Tibial nerve (tissue), 4 donors: ENCODE results near the gene OSBPL9. TPM values are rescaled to one million over a fixed set of nuclear protein-coding genes. Genes with fewer than 3 reads are reported as not detected.
"Not testable (repeated sequence)": the region's sequence is repeated elsewhere in the genome, so short reads cannot be mapped to it uniquely, and the experiment has no call there.

Experiments used
- DNase-seq, 2 donors: peaks; one replicate each; pipeline ENCODE4 v3.0.0-alpha.2; 2019; ENCODE audit warnings: low spot score in 2 of 2
- H3K27ac ChIP-seq, 4 donors: fragments of 200-600 bp; sonication (generic) in 3 of 4; one replicate each; pipeline ENCODE4 v1.5.1; 2017 to 2019; ENCODE audit warnings: mild to moderate bottlenecking in 1 of 4
- H3K27me3 ChIP-seq, 2 donors: fragments of 200-600 bp; sonication (generic) in 1 of 2; one replicate each; pipeline versions ENCODE4 v1.5.1 to v1.6.0; 2017 to 2019
- H3K36me3 ChIP-seq, 3 donors: fragments of 200-600 bp; sonication (generic); one replicate each; pipeline ENCODE4 v1.5.1; 2018 to 2019
- H3K4me1 ChIP-seq, 4 donors: fragments of 200-600 bp; sonication (generic) in 3 of 4; one replicate each; pipeline ENCODE4 v1.5.1; 2017 to 2019
- H3K4me3 ChIP-seq, 4 donors: fragments of 200-600 bp; sonication (generic) in 3 of 4; one replicate each; pipeline ENCODE4 v1.5.1; 2017 to 2019; ENCODE audit warnings: mild to moderate bottlenecking in 1 of 4, moderate library complexity in 1 of 4
- H3K9me3 ChIP-seq, 4 donors: fragments of 200-600 bp; sonication (generic) in 3 of 4; one replicate each; pipeline ENCODE4 v1.5.1; 2017 to 2019
- EP300 ChIP-seq, 2 donors: sonication (generic); formaldehyde crosslinking; IDR thresholded peaks; one replicate each; pipeline ENCODE4 v1.6.1; 2017; ENCODE audit warnings: antibody characterized with exemption in 2 of 2, mild to moderate bottlenecking in 1 of 2
- POLR2A ChIP-seq, 2 donors: fragments of 450-650 bp; IDR thresholded peaks; one replicate each; pipeline ENCODE4 v1.6.1; 2017; ENCODE audit warnings: antibody characterized with exemption in 2 of 2, mild to moderate bottlenecking in 2 of 2, moderate library complexity in 2 of 2
- WGBS, 2 donors: methylation state at CpG; one replicate each; pipeline ENCODE4 v1.1.5; 2018; 5-methylcytosine and 5-hydroxymethylcytosine counted together
- total RNA-seq, 4 donors: library from RNA; depleted of rRNA; stranded (reverse); fragments of >200 nt; gene quantifications; one replicate each; pipeline ENCODE4 v1.1.0, GENCODE V29; 2016
- TF ChIP-seq, protein P1 (sequence below), 5 experiments: fragments of 200-600 bp in 3 of 5; fragments of 450-650 bp in 2 of 5; sonication (generic) in 3 of 5; IDR thresholded peaks; one replicate each; pipeline ENCODE4 v1.5.1; 2016 to 2019; ENCODE audit warnings: antibody characterized with exemption in 5 of 5, mild to moderate bottlenecking in 3 of 5, moderate library complexity in 2 of 5

OSBPL9 gene
- total RNA-seq, 4 donors from 2014 or later: 86.1 to 132 (median 96.9) TPM

GRCh38 chr1:51731998-51732397 lies 115.1 kb downstream of the OSBPL9 start:
- no peak overlapping the region for H3K27ac ChIP-seq
- no peaks in the 10 kb centered on the region for H3K36me3 ChIP-seq
- 82 to 85% methylated on average over 4 of the region's 4 CpGs for WGBS, 2 donors
- no peak overlapping the region for H3K4me3 ChIP-seq
- no peak for DNase-seq
- no peaks in the 10 kb centered on the region for H3K9me3 ChIP-seq
- no peaks in the 10 kb centered on the region for H3K27me3 ChIP-seq
- peaks cover 0 to 98% (median 24%) of the 10 kb centered on the region in 4 donors for H3K4me1 ChIP-seq
- TF ChIP-seq EP300 (IDR thresholded peaks at IDR 0.05): no peak
- no peak for TF ChIP-seq POLR2A (IDR thresholded peaks at IDR 0.05)
- TF ChIP-seq, protein P1, sequence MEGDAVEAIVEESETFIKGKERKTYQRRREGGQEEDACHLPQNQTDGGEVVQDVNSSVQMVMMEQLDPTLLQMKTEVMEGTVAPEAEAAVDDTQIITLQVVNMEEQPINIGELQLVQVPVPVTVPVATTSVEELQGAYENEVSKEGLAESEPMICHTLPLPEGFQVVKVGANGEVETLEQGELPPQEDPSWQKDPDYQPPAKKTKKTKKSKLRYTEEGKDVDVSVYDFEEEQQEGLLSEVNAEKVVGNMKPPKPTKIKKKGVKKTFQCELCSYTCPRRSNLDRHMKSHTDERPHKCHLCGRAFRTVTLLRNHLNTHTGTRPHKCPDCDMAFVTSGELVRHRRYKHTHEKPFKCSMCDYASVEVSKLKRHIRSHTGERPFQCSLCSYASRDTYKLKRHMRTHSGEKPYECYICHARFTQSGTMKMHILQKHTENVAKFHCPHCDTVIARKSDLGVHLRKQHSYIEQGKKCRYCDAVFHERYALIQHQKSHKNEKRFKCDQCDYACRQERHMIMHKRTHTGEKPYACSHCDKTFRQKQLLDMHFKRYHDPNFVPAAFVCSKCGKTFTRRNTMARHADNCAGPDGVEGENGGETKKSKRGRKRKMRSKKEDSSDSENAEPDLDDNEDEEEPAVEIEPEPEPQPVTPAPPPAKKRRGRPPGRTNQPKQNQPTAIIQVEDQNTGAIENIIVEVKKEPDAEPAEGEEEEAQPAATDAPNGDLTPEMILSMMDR (IDR thresholded peaks at IDR 0.05): no peak

DNA sequence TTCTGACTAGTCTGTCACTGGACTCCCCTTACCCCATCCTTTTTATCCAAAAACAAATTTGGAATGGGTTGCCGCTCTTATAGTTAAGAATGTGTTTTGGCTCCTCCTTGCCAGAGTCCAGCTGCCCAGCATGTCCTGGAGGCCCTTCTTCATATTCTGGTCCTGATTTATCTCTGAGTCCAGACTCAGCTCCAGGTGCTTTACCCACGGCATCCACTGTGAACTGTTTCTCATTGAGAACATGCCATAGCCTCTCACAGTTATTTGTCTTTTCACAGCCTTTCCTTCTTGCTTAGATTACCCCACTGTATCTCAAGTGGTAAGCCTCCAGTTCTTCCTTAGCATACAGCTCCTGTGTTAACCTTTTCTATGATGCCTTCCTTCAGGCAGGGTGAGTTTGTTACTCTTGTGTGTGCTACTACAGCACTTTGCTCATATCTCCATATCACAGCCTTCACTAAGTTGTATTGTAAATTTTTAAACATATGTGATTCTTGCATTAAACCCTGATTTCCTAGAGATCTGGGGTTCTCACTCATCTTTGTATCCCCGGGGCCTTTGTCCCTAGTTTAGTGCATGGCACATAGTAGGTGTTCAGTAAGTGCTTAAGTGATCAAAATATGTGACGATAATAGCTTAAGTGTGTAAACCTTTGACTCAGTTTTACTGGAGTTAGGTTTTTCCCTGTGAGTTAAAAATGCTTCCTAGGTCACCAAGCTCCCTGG lies 116.0 kb downstream of the OSBPL9 start:
- Histone ChIP-seq H3K9me3 (no peaks in the 10 kb centered on the region), H3K4me1 (peaks cover 0 to 98% (median 25%) of the 10 kb centered on the region in 4 donors)

DNA sequence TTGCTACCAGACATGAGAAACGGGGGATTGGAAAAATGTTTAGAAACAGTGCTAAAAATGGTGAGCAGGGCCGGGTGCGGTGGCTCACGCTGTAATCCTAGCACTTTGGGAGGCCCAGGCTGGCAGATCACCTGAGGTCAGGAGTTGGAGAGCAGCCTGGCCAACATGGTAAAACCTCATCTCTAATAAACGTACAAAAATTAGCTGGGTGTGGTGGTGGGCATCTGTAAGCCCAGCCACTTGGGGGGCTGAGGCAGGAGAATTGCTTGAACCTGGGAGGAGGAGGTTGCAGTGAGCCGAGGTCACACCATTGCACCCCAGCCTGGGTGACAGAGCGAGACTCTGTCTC lies 116.5 kb downstream of the OSBPL9 start:
- WGBS, 2 donors: 80 to 84% methylated on average over 7 of the region's 7 CpGs
- not testable (repeated sequence) for H3K36me3 ChIP-seq, H3K27me3 ChIP-seq, H3K4me3 ChIP-seq, H3K9me3 ChIP-seq, DNase-seq
- Histone ChIP-seq H3K4me1 (peaks cover 0 to 98% (median 26%) of the 10 kb centered on the region in 4 donors), H3K27ac (peak overlapping the region in 1 of 4 donors; percentile 10)

More for the DNA sequence above, 116.0 kb downstream of the OSBPL9 start:
- Histone ChIP-seq H3K36me3 (no peaks in the 10 kb centered on the region), H3K27me3 (no peaks in the 10 kb centered on the region), H3K27ac (peak overlapping the region in 1 of 4 donors; percentile 28), H3K4me3 (no peak overlapping the region)
- no peak for TF ChIP-seq POLR2A (IDR thresholded peaks at IDR 0.05)
- TF ChIP-seq, protein P1 (IDR thresholded peaks at IDR 0.05): no peak
- no peak for TF ChIP-seq EP300 (IDR thresholded peaks at IDR 0.05)
- 90 to 91% methylated on average over 4 of the region's 4 CpGs for WGBS, 2 donors
- DNase-seq: no peak

DNA sequence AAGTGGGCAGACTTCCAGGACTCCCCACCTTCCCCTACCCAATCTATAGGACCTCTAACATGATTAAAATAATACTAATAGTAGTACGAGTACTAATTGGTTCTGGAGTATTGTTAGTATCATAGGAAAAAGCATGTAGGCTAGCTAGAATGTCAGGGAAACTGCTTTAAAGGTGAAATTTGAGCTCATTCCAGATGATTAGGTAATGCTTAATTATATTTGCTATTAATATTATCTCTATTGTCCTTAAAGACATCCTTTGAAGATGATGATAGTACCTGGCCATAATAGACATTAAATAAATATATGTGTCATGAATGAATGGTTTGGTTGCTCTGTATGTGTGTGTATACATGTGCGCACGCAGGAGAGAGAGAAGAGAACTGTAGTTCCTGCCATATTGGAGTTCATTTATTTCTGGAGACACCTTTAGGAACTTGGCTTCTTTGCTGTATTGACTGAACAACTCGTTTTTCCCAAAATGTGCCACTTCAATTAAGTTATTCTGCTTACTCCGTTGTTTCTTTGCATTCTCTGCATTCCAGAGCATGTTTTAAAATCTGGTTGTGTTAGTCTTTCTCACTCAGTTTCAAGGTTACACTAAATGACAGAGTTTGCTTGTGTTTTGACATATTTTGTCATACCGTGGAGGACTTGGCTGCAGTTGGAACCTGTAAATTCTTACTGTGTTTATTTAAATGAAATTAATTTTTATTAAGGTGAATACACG lies 117.1 kb downstream of the OSBPL9 start:
- H3K36me3 ChIP-seq: no peaks in the 10 kb centered on the region
- H3K27me3 ChIP-seq: no peaks in the 10 kb centered on the region
- H3K27ac ChIP-seq: peak overlapping the region in 1 of 4 donors; percentile 24
- TF ChIP-seq EP300 (IDR thresholded peaks at IDR 0.05) (no peak), POLR2A (IDR thresholded peaks at IDR 0.05) (no peak)
- TF ChIP-seq, protein P1 (IDR thresholded peaks at IDR 0.05): no peak
- no peak for DNase-seq
- H3K4me3 ChIP-seq: no peak overlapping the region
- 71% methylated on average over 7 of the region's 7 CpGs for WGBS, 2 donors
- peaks cover 0 to 95% (median 26%) of the 10 kb centered on the region in 4 donors for H3K4me1 ChIP-seq
- H3K9me3 ChIP-seq: no peaks in the 10 kb centered on the region

DNA sequence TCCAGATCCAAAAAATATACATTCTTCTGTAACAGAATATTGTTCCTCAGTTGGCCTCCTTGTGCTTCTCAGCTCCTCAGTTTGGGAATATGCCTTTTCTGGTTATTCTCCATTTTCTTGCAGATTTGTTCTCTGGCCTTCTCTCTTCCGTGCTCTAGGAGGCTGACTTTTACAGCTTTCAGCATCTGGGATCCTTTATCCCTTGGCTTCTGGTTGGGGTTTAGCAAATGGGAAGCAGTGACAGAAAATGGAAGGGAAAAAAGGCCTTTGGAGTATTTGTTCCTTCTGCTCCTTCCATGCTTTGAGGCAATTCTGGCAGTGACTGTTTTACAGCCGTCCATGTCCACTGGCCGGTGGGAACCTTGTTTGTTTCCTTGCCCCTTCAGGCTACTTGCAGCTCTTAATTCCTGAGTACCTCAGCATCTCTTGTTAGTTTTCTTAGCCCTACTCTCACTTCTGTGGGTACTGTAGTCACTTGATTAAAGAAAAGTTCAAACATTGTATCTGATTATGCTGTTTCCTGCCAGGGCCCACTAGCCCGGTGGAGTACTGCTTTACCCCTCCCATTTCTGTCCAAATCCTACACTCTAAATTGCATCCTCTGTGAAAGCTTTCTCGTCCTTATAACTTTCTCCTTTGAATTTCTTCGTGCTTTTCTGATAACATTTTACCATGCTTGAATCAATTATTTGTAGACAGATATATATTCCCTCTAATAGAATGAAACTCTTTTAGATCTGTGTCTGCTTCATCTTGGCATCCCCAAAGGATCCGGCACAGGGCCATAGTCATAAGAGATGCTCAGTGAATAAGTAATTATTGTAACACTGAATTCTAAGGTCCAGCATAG lies 118.2 kb downstream of the OSBPL9 start:
- Histone ChIP-seq H3K9me3 (no peaks in the 10 kb centered on the region), H3K4me1 (peaks cover 0 to 84% (median 23%) of the 10 kb centered on the region in 4 donors), H3K27ac (peak overlapping the region in 2 of 4 donors; percentile 24 to 36)

More for the DNA sequence above, 118.2 kb downstream of the OSBPL9 start:
- TF ChIP-seq POLR2A (IDR thresholded peaks at IDR 0.05) (no peak), EP300 (IDR thresholded peaks at IDR 0.05) (no peak)
- TF ChIP-seq, protein P1 (IDR thresholded peaks at IDR 0.05): no peak
- H3K27me3 ChIP-seq: no peaks in the 10 kb centered on the region
- H3K36me3 ChIP-seq: no peaks in the 10 kb centered on the region
- no peak for DNase-seq
- H3K4me3 ChIP-seq: no peak overlapping the region
- 43 to 48% methylated on average over 7 of the region's 7 CpGs for WGBS, 2 donors
